DND-41 (cell line): Measurements from ENCODE around the gene MARCHF3.

Experiments
- EZH2 ChIP-seq: IDR thresholded peaks from 3 replicates; pipeline ENCODE4 v1.6.1; 2012; ENCODE audit warnings: borderline replicate concordance, low read depth, mild to moderate bottlenecking, moderate library complexity, low read length, inconsistent platforms; ENCODE audit not compliant: severe bottlenecking
- TF ChIP-seq, protein P1 (sequence below): IDR thresholded peaks from 2 replicates; pipeline ENCODE4 v1.5.1; 2012; ENCODE audit warnings: borderline replicate concordance, low read length, moderate library complexity, mild to moderate bottlenecking; ENCODE audit not compliant: poor library complexity, severe bottlenecking; ENCODE audit errors: extremely low read depth

- TF ChIP-seq, protein P1, sequence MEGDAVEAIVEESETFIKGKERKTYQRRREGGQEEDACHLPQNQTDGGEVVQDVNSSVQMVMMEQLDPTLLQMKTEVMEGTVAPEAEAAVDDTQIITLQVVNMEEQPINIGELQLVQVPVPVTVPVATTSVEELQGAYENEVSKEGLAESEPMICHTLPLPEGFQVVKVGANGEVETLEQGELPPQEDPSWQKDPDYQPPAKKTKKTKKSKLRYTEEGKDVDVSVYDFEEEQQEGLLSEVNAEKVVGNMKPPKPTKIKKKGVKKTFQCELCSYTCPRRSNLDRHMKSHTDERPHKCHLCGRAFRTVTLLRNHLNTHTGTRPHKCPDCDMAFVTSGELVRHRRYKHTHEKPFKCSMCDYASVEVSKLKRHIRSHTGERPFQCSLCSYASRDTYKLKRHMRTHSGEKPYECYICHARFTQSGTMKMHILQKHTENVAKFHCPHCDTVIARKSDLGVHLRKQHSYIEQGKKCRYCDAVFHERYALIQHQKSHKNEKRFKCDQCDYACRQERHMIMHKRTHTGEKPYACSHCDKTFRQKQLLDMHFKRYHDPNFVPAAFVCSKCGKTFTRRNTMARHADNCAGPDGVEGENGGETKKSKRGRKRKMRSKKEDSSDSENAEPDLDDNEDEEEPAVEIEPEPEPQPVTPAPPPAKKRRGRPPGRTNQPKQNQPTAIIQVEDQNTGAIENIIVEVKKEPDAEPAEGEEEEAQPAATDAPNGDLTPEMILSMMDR = no peak
- TF ChIP-seq EZH2 = no peak
Measured at GRCh38 chr5:127053049-127053448, 22.7 kb upstream of the MARCHF3 start.
